HEK293 (cell line): Measurements from ENCODE around the gene CLEC16A.

Source experiments
- SALL2 ChIP-seq: fragments of 450-650 bp; formaldehyde crosslinking; IDR thresholded peaks from 2 replicates; pipeline ENCODE4 v1.5.0; 2017; ENCODE audit warnings: missing biosample characterization, mild to moderate bottlenecking, missing genetic modification characterization, borderline replicate concordance
- SP2 ChIP-seq: fragments of 450-650 bp; formaldehyde crosslinking; IDR thresholded peaks from 2 replicates; pipeline ENCODE4 v1.5.1; 2016; ENCODE audit warnings: missing biosample characterization, missing genetic modification characterization
- ZEB2 ChIP-seq: fragments of 450-650 bp; formaldehyde crosslinking; IDR thresholded peaks from 2 replicates; pipeline ENCODE4 v1.5.1; 2016; ENCODE audit warnings: missing biosample characterization, missing genetic modification characterization
- ZNF610 ChIP-seq: fragments of 450-650 bp; formaldehyde crosslinking; IDR thresholded peaks from 2 replicates; pipeline ENCODE4 v1.5.1; 2016; ENCODE audit warnings: missing biosample characterization, missing genetic modification characterization, borderline replicate concordance
- ZNF664 ChIP-seq: fragments of 450-650 bp; formaldehyde crosslinking; IDR thresholded peaks from 2 replicates; pipeline ENCODE4 v1.5.1; 2016; ENCODE audit warnings: missing biosample characterization, missing genetic modification characterization
- TF ChIP-seq, protein P1 (sequence below): fragments of 450-650 bp; formaldehyde crosslinking; IDR thresholded peaks from 2 replicates; pipeline ENCODE4 v1.5.1; 2017; ENCODE audit warnings: missing biosample characterization, missing genetic modification characterization
- TF ChIP-seq, protein P2 (sequence below): fragments of 450-650 bp; formaldehyde crosslinking; IDR thresholded peaks from 2 replicates; pipeline ENCODE4 v1.5.1; 2016; ENCODE audit warnings: missing biosample characterization, missing genetic modification characterization
- TF ChIP-seq, protein P3 (sequence below): fragments of 450-650 bp; formaldehyde crosslinking; IDR thresholded peaks from 2 replicates; pipeline ENCODE4 v1.5.1; 2016; ENCODE audit warnings: missing biosample characterization, missing genetic modification characterization
- TF ChIP-seq, protein P4 (sequence below): fragments of 450-650 bp; formaldehyde crosslinking; IDR thresholded peaks from 2 replicates; pipeline ENCODE4 v1.5.1; 2017; ENCODE audit warnings: missing biosample characterization, mild to moderate bottlenecking, missing genetic modification characterization, moderate library complexity

DNA sequence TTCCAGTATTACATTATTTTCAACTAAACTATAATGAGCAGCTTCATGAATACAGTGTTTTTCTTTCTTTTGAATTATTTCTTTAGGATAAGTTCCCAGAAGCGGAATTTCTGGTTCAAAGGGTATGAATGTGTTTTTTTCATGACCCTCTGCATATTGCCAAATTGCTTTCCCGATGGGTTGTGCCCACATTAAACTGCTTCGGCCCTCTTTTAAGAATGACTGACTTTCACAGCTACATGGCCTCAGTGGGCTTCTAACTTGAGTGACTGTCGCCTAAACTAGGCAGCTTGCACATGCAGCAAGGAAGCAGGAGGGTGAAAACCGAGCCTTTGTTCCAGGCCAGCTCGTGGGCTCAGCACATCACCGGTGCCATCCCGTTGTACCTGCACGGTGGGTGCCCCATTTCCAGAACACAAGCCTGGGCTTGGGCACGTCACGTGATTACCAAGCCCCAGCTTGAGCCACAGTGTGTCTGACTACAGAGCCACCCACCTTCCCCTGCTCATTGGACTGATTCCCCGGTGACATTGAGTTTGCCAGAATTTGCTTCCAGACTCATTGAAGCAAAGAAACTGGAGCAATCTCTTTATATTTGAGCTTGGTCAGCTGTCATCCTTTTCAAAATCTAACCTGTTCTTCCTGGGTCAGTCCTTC is 112.8 kb downstream of the CLEC16A start:
- TF ChIP-seq, protein P1, sequence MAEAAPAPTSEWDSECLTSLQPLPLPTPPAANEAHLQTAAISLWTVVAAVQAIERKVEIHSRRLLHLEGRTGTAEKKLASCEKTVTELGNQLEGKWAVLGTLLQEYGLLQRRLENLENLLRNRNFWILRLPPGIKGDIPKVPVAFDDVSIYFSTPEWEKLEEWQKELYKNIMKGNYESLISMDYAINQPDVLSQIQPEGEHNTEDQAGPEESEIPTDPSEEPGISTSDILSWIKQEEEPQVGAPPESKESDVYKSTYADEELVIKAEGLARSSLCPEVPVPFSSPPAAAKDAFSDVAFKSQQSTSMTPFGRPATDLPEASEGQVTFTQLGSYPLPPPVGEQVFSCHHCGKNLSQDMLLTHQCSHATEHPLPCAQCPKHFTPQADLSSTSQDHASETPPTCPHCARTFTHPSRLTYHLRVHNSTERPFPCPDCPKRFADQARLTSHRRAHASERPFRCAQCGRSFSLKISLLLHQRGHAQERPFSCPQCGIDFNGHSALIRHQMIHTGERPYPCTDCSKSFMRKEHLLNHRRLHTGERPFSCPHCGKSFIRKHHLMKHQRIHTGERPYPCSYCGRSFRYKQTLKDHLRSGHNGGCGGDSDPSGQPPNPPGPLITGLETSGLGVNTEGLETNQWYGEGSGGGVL (tag by site-specific recombination): no peak
- TF ChIP-seq, protein P2, sequence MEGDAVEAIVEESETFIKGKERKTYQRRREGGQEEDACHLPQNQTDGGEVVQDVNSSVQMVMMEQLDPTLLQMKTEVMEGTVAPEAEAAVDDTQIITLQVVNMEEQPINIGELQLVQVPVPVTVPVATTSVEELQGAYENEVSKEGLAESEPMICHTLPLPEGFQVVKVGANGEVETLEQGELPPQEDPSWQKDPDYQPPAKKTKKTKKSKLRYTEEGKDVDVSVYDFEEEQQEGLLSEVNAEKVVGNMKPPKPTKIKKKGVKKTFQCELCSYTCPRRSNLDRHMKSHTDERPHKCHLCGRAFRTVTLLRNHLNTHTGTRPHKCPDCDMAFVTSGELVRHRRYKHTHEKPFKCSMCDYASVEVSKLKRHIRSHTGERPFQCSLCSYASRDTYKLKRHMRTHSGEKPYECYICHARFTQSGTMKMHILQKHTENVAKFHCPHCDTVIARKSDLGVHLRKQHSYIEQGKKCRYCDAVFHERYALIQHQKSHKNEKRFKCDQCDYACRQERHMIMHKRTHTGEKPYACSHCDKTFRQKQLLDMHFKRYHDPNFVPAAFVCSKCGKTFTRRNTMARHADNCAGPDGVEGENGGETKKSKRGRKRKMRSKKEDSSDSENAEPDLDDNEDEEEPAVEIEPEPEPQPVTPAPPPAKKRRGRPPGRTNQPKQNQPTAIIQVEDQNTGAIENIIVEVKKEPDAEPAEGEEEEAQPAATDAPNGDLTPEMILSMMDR: no peak
- no peak for TF ChIP-seq ZNF664 (tag by site-specific recombination)
- TF ChIP-seq SP2 (tag by site-specific recombination): no peak
- no peak for TF ChIP-seq ZEB2 (tag by site-specific recombination)
- no peak for TF ChIP-seq SALL2 (tag by site-specific recombination)
- TF ChIP-seq ZNF610: no peak
- TF ChIP-seq, protein P3, sequence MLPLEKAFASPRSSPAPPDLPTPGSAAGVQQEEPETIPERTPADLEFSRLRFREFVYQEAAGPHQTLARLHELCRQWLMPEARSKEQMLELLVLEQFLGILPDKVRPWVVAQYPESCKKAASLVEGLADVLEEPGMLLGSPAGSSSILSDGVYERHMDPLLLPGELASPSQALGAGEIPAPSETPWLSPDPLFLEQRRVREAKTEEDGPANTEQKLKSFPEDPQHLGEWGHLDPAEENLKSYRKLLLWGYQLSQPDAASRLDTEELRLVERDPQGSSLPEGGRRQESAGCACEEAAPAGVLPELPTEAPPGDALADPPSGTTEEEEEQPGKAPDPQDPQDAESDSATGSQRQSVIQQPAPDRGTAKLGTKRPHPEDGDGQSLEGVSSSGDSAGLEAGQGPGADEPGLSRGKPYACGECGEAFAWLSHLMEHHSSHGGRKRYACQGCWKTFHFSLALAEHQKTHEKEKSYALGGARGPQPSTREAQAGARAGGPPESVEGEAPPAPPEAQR (tag by site-specific recombination): no peak
- TF ChIP-seq, protein P4, sequence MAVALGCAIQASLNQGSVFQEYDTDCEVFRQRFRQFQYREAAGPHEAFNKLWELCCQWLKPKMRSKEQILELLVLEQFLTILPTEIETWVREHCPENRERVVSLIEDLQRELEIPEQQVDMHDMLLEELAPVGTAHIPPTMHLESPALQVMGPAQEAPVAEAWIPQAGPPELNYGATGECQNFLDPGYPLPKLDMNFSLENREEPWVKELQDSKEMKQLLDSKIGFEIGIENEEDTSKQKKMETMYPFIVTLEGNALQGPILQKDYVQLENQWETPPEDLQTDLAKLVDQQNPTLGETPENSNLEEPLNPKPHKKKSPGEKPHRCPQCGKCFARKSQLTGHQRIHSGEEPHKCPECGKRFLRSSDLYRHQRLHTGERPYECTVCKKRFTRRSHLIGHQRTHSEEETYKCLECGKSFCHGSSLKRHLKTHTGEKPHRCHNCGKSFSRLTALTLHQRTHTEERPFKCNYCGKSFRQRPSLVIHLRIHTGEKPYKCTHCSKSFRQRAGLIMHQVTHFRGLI (tag by site-specific recombination): no peak
